OCI-LY7 (cell line): Measurements from ENCODE around the gene SF3B1. TPM values are rescaled to one million over a fixed set of nuclear protein-coding genes. Genes with fewer than 3 reads are reported as not detected.

Source experiments
- BruUV-seq: library from RNA; stranded (reverse); fragments of 400-500 nt; replicated peaks from 2 replicates; lab custom pipeline; 2021; lab: Mats Ljungman, UMichigan
- CTCF ChIA-PET: fragments of 300-600 bp; sonication (Branson Sonifier 250); formaldehyde crosslinking; loops from one replicate; lab custom pipeline; 2022; ENCODE audit warnings: antibody characterized with exemption; ENCODE audit not compliant: unreplicated experiment; lab: Charles Lee
- POLR2A ChIA-PET: fragments of 300-600 bp; sonication (Branson Sonifier 250); formaldehyde crosslinking; loops from one replicate; lab custom pipeline; 2022; ENCODE audit warnings: antibody characterized with exemption; lab: Charles Lee
- DNase-seq: peaks from one replicate; pipeline ENCODE4 v3.0.0-alpha.2; 2015; ENCODE audit warnings: low spot score
- H2AFZ ChIP-seq: fragments of 200-600 bp; sonication (generic), shearing (Covaris generic); 2 replicates; pipeline ENCODE4 v1.6.1; 2014; ENCODE audit warnings: mild to moderate bottlenecking, antibody characterized with exemption, low read length, moderate library complexity
- H3K27ac ChIP-seq: fragments of 200-600 bp; sonication (generic); 2 replicates; pipeline ENCODE4 v1.5.1; 2014; ENCODE audit warnings: mixed run types, low read depth, mild to moderate bottlenecking, moderate library complexity, low read length, inconsistent platforms; ENCODE audit not compliant: poor library complexity, severe bottlenecking
- H3K36me3 ChIP-seq: fragments of 200-600 bp; sonication (generic); 2 replicates; pipeline ENCODE4 v1.6.1; 2014; ENCODE audit warnings: mild to moderate bottlenecking, antibody characterized with exemption, low read length, moderate library complexity, mixed read lengths; ENCODE audit not compliant: insufficient read depth
- H3K4me1 ChIP-seq: fragments of 200-600 bp; sonication (generic); 2 replicates; pipeline ENCODE4 v1.5.1; 2014; ENCODE audit warnings: mild to moderate bottlenecking, low read length; ENCODE audit not compliant: insufficient read depth, poor library complexity, severe bottlenecking
- H3K4me2 ChIP-seq: fragments of 200-600 bp; sonication (generic); 2 replicates; pipeline ENCODE4 v1.6.1; 2014; ENCODE audit warnings: mild to moderate bottlenecking, low read length
- H3K4me3 ChIP-seq: fragments of 200-600 bp; sonication (generic); 2 replicates; pipeline ENCODE4 v1.5.1; 2014; ENCODE audit warnings: mild to moderate bottlenecking, low read depth, low read length; ENCODE audit not compliant: poor library complexity, severe bottlenecking
- H3K79me2 ChIP-seq: fragments of 200-600 bp; sonication (generic); 2 replicates; pipeline ENCODE4 v1.6.1; 2016; ENCODE audit warnings: low read depth, mild to moderate bottlenecking, low read length, moderate library complexity, mixed read lengths; ENCODE audit not compliant: insufficient read depth
- H3K9me2 ChIP-seq: fragments of 200-600 bp; sonication (generic); 2 replicates; pipeline ENCODE4 v1.6.1; 2016; ENCODE audit warnings: mild to moderate bottlenecking, low read length, mixed read lengths; ENCODE audit not compliant: insufficient read depth
- H3K9me3 ChIP-seq: fragments of 200-600 bp; sonication (generic); 2 replicates; pipeline ENCODE4 v1.6.1; 2014; ENCODE audit warnings: mild to moderate bottlenecking, mixed run types, low read length, mixed read lengths
- H4K20me1 ChIP-seq: fragments of 200-600 bp; sonication (generic); 2 replicates; pipeline ENCODE4 v1.6.1; 2014; ENCODE audit warnings: mild to moderate bottlenecking, antibody characterized with exemption, low read length, moderate library complexity, mixed read lengths; ENCODE audit not compliant: insufficient read depth
- EZH2phosphoT487 ChIP-seq: fragments of 200-600 bp; sonication (generic); IDR thresholded peaks from 2 replicates; pipeline ENCODE4 v1.6.1; 2018; ENCODE audit warnings: low read depth, borderline replicate concordance, mild to moderate bottlenecking, mixed run types, antibody characterized with exemption, low read length, moderate library complexity, mixed read lengths
- intact Hi-C: fragments of 100-400 bp; cut with micrococcal nuclease; formaldehyde crosslinking; loops from one replicate; pipeline ENCODE4 v1.10.0; 2022; ENCODE audit not compliant: unreplicated experiment
- total RNA-seq, 2 experiments: library from RNA; depleted of rRNA in 1 of 2; stranded (reverse); fragments of >200 nt in 1 of 2; shearing (Covaris generic) in 1 of 2; gene quantifications; 2 replicates each; pipeline ENCODE4 v1.2.3, GENCODE V29; 2014 to 2022
- TF ChIP-seq, protein P1 (sequence below): fragments of 200-600 bp; sonication (generic); conservative IDR thresholded peaks from 2 replicates; pipeline ENCODE4 v1.5.1; 2014; ENCODE audit warnings: mild to moderate bottlenecking, antibody characterized with exemption, low read length, moderate library complexity, mixed read lengths

Gene SF3B1
- total RNA-seq, 2 experiments from 2014 or later = 198 to 268 TPM

DNA sequence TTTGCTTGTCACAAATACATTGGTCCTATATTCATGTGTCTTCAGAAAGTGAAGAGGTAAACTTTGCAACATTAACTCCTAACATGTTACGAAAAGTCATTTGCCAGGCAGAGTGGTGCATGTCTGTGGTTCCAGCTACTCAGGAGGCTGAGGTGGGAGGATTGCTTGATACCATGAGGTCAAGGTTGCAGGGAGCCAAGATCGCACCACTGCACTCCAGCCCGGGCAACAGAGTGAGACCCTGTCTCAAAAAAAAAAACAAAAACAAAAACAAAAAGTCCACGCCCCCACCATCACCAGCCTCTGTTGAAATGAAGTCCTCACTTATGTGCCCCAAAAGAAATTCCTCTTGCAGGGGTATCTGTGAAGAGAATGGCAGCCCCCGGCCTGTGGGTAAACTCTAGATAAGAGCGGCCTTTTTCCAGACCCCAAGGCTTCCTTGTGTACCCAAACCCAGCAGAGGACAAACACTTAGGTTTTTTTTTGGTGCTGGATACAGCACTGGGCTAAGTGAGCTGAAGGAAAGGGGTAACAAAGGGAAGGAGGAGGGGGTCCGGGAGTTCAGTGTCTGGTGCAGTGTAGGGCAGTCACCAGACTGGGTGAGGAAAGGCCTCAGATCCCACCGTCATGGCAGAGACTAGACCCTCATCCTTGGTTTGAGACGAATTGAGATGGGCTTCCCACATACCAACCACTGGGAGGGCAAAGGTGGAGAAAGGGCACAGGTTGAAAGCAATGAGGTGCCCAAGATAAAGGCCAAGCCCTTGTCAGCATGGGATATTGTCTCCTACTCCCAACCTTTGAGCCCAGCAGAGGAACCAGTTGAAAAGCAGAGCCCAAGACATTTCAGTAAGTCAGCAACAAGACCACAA lies 45.6 kb upstream of the SF3B1 start:
- BruUV-seq = no TSS peak
- no peak for DNase-seq
- no peak overlapping the region for H3K27ac ChIP-seq
- no peaks in the 10 kb centered on the region for H4K20me1 ChIP-seq
- TF ChIP-seq EZH2phosphoT487 = no peak
- TF ChIP-seq, protein P1, sequence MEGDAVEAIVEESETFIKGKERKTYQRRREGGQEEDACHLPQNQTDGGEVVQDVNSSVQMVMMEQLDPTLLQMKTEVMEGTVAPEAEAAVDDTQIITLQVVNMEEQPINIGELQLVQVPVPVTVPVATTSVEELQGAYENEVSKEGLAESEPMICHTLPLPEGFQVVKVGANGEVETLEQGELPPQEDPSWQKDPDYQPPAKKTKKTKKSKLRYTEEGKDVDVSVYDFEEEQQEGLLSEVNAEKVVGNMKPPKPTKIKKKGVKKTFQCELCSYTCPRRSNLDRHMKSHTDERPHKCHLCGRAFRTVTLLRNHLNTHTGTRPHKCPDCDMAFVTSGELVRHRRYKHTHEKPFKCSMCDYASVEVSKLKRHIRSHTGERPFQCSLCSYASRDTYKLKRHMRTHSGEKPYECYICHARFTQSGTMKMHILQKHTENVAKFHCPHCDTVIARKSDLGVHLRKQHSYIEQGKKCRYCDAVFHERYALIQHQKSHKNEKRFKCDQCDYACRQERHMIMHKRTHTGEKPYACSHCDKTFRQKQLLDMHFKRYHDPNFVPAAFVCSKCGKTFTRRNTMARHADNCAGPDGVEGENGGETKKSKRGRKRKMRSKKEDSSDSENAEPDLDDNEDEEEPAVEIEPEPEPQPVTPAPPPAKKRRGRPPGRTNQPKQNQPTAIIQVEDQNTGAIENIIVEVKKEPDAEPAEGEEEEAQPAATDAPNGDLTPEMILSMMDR = no peak
- intact Hi-C loops = no loop called here
- H3K4me1 ChIP-seq = no peaks in the 10 kb centered on the region
- no peak overlapping the region for H2AFZ ChIP-seq
- no peaks in the 10 kb centered on the region for H3K79me2 ChIP-seq
- peaks cover 20% of the 10 kb centered on the region; the same call in 1 of the 2 replicates for H3K9me3 ChIP-seq
- H3K4me3 ChIP-seq = no peak overlapping the region
- ChIA-PET POLR2A (interaction anchor here (0.9 to 1.2 kb wide), 3 partner anchors 8 to 22 kb away, joined by 3 to 6 read pairs (median 3); no protein-coding TSS in a partner anchor), CTCF (no interaction called here)
- no peak overlapping the region for H3K4me2 ChIP-seq
- H3K9me2 ChIP-seq = no peaks in the 10 kb centered on the region
- peaks cover 58% of the 10 kb centered on the region for H3K36me3 ChIP-seq

DNA sequence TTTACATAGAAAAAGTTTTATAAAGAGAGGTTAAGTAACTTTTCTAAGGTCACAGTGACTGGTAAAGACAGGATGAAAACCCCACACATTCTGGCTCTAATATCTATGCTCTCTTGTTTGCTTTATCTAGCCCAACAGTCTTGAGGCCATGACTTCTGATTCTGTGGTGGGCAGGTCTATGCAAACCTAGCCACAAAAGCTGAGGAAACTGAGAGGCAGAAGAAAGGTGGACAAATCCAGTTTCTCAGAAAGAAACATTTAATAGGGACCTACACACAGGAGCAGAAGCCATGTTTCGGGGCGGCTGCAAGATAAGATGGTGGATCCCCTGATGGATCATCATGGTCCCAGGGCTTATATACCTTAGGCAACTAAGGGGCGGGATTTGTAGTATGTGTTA lies 43.0 kb upstream of the SF3B1 start:
- no peak for DNase-seq
- peaks cover 56% of the 10 kb centered on the region for H3K36me3 ChIP-seq
- H3K27ac ChIP-seq = no peak overlapping the region
- TF ChIP-seq, protein P1 = no peak
- no peak for TF ChIP-seq EZH2phosphoT487
- no peaks in the 10 kb centered on the region for H3K4me1 ChIP-seq
- POLR2A ChIA-PET = interaction anchor here (0.6 to 1.1 kb wide), 2 partner anchors 48 to 112 kb away, joined by 3 read pairs; no protein-coding TSS in a partner anchor
- H3K9me3 ChIP-seq = no peaks in the 10 kb centered on the region
- no peak overlapping the region for H3K4me3 ChIP-seq
- intact Hi-C loops = no loop called here
- H3K4me2 ChIP-seq = no peak overlapping the region
- H3K79me2 ChIP-seq = no peaks in the 10 kb centered on the region
- CTCF ChIA-PET = no interaction called here
- TSS peak; percentile 15 for BruUV-seq
- H2AFZ ChIP-seq = no peak overlapping the region
- H4K20me1 ChIP-seq = no peaks in the 10 kb centered on the region
- H3K9me2 ChIP-seq = no peaks in the 10 kb centered on the region

DNA sequence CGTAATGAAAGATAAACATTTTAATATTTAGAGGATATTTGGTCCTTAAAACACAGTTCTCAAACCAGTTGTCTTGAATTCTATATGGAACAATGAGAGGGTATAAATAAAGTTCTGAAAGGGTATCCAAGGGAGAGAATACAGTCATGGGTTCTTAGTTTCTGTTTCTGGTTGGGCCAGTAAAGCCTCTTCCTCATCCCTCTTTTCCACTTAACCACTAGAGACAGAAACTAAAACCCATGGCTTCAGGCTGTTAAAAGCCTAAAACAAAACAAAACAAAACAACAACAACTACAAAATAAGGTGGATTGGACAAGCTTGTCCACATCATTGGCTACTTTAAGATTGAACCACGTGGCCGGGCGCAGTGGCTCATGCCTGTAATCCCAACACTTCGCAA lies 37.3 kb upstream of the SF3B1 start:
- Histone ChIP-seq H3K4me1 (no peaks in the 10 kb centered on the region), H3K79me2 (no peaks in the 10 kb centered on the region), H3K4me2 (no peak overlapping the region), H3K27ac (no peak overlapping the region), H3K4me3 (no peak overlapping the region), H3K36me3 (peaks cover 86% of the 10 kb centered on the region), H3K9me3 (no peaks in the 10 kb centered on the region), H3K9me2 (no peaks in the 10 kb centered on the region), H4K20me1 (no peaks in the 10 kb centered on the region), H2AFZ (no peak overlapping the region)
- TF ChIP-seq, protein P1 = no peak
- no peak for TF ChIP-seq EZH2phosphoT487
- intact Hi-C loops = no loop called here
- ChIA-PET POLR2A (no interaction called here), CTCF (no interaction called here)
- no TSS peak for BruUV-seq
- DNase-seq = no peak
